Neutrophil (primary cell): ENCODE data around the gene RBCK1.

Experiments used
- H3K27ac ChIP-seq: fragments of 200-600 bp; sonication (generic); 2 replicates; pipeline ENCODE4 v1.5.1; 2016; ENCODE audit warnings: mild to moderate bottlenecking, moderate library complexity
- H3K27me3 ChIP-seq: fragments of 200-600 bp; sonication (generic); 2 replicates; pipeline ENCODE4 v1.6.0; 2016; ENCODE audit warnings: mild to moderate bottlenecking
- H3K36me3 ChIP-seq: fragments of 200-600 bp; sonication (generic); 2 replicates; pipeline ENCODE4 v1.5.1; 2017
- H3K4me1 ChIP-seq, 2 experiments: fragments of 200-600 bp in 1 of 2; sonication (generic) in 1 of 2; 1 replicate in 1 of 2; 2 replicates in 1 of 2; pipeline versions ENCODE4 v1.5.1 to v1.6.1; 2013 to 2016; ENCODE audit warnings: low read depth in 1 of 2, low read length in 1 of 2, mild to moderate bottlenecking in 1 of 2, moderate library complexity in 1 of 2; ENCODE audit not compliant: control insufficient read depth in 1 of 2, insufficient read depth in 1 of 2
- H3K4me3 ChIP-seq, 2 experiments: fragments of 200-600 bp in 1 of 2; sonication (generic) in 1 of 2; 1 replicate in 1 of 2; 2 replicates in 1 of 2; pipeline ENCODE4 v1.5.1; 2013 to 2016; ENCODE audit warnings: low read depth in 1 of 2, low read length in 1 of 2, mild to moderate bottlenecking in 1 of 2, moderate library complexity in 1 of 2
- H3K9me3 ChIP-seq: fragments of 200-600 bp; sonication (generic); 2 replicates; pipeline ENCODE4 v1.5.1; 2016
- TF ChIP-seq, protein P1 (sequence below): fragments of 200-600 bp; sonication (generic); IDR thresholded peaks from 2 replicates; pipeline ENCODE4 v1.5.1; 2016; ENCODE audit warnings: antibody characterized with exemption

The RBCK1 gene

DNA sequence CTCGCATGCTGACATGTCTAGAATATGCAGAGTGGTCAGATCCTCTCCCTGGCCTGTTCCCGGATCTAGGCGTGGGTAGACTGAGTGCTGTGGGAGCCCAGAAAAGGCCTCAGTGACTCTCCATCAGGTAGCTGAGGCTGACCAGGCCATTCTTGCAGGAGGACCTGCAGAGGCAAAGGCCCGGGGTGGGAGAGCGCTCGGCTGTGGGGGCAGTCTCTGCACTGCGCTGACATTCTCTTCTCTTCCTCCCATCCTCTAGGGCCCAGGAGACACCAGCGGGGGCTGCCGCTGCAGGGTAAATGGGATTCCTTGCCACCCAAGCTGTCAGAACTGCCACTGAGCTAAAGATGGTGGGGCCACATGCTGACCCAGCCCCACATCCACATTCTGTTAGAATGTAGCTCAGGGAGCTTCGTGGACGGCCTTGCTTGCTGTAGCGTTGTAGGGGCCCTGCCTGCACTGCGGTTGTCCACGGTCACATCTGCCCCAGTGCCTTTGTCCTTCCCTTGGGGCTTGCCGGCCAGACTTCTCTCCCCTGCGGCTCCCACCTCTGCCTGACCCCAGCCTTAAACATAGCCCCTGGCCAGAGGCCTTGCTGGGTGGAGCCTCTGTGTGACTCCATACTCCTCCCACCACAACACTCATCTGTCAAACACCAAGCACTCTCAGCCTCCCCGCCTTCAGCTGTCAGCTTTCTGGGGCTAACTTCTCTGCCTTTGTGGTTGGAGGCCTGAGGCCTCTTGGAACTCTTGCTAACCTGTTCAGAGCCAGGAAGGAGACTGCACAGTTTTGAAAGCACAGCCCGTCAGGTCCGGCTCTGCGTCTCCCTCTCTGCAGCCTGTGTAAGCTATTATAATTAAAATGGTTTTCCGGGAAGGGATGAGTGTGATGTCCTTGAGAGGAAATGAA is 22.2 kb downstream of the RBCK1 start:
- no peaks in the 10 kb centered on the region for H3K27me3 ChIP-seq
- H3K4me3 ChIP-seq: no peak overlapping the region
- peaks cover 0 to 5% of the 10 kb centered on the region in 2 experiments for H3K4me1 ChIP-seq
- H3K36me3 ChIP-seq: peaks cover 91% of the 10 kb centered on the region
- H3K9me3 ChIP-seq: no peaks in the 10 kb centered on the region
- TF ChIP-seq, protein P1, sequence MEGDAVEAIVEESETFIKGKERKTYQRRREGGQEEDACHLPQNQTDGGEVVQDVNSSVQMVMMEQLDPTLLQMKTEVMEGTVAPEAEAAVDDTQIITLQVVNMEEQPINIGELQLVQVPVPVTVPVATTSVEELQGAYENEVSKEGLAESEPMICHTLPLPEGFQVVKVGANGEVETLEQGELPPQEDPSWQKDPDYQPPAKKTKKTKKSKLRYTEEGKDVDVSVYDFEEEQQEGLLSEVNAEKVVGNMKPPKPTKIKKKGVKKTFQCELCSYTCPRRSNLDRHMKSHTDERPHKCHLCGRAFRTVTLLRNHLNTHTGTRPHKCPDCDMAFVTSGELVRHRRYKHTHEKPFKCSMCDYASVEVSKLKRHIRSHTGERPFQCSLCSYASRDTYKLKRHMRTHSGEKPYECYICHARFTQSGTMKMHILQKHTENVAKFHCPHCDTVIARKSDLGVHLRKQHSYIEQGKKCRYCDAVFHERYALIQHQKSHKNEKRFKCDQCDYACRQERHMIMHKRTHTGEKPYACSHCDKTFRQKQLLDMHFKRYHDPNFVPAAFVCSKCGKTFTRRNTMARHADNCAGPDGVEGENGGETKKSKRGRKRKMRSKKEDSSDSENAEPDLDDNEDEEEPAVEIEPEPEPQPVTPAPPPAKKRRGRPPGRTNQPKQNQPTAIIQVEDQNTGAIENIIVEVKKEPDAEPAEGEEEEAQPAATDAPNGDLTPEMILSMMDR: no peak
- H3K27ac ChIP-seq: no peak overlapping the region

DNA sequence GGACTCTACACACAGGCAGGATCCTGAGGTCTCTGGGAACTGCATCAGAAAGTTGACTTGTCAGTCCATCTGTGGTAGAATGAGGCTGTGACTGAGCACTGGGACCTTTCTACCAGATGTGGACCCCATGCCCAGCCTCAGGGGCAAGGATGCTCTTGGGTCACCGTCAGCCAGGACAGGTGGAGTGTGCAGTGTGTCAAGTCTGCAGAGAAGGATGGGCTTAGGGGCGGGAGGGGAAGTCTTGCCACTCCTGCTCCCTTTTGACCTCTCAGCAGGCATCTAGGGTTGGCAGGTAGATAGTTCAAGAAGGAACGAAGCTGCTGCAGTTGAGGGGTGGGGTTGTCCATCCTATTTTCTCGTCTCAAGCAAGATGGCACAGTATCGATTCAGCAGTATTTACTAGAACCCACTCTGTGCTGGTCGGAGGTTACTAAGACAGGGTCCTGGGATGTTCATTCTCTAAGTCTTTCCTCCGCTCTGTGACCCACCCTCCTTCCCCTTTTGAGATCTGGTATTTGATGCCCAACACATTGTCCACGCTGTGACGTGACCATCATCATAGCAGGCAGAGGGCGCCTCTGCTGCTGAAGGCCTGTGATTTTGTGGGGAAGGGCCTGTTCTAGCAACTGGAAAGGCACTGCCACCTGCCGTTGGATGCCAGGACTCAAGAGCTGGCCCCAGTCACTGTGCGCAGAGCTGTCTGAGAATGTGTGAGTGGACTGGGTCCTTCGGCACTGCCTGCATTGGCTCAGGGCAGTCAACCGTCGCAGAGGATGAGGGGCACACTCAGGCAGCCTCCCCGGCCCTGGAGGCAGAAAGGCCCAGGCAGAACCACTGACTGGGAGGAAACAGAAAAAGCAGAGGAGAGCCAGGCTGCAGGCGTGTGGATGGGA is 23.2 kb downstream of the RBCK1 start:
- TF ChIP-seq, protein P1: no peak
- Histone ChIP-seq H3K9me3 (no peaks in the 10 kb centered on the region), H3K27me3 (no peaks in the 10 kb centered on the region), H3K36me3 (peaks cover 93% of the 10 kb centered on the region), H3K4me3 (no peak overlapping the region), H3K4me1 (peaks cover 0 to 5% of the 10 kb centered on the region in 2 experiments), H3K27ac (peak overlapping the region; percentile 35)

DNA sequence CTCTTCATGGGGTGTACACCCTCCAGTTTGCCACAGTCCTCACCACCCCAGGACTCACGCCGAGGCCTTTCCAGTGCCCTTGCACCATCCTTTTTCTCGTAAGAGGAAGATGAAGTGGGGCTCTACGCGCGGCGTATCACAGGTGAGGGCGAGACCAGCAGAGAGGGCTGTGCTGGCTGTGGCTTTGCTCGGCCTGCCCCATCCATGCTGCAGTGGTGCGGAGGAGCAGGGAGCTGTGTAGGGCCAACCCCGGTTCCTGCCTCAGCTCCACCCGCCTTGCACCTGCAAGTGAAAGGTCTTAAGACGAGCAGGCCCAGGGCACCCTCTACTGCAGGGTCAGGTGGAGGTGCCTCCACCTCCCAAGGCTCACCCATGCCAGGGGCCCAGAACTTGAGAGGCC is 24.1 kb downstream of the RBCK1 start:
- peak overlapping the region; percentile 35 for H3K27ac ChIP-seq
- H3K9me3 ChIP-seq: no peaks in the 10 kb centered on the region
- H3K36me3 ChIP-seq: peaks cover 91% of the 10 kb centered on the region
- no peaks in the 10 kb centered on the region for H3K27me3 ChIP-seq
- peaks cover 2 to 8% of the 10 kb centered on the region in 2 experiments for H3K4me1 ChIP-seq
- H3K4me3 ChIP-seq: no peak overlapping the region
- TF ChIP-seq, protein P1: no peak

DNA sequence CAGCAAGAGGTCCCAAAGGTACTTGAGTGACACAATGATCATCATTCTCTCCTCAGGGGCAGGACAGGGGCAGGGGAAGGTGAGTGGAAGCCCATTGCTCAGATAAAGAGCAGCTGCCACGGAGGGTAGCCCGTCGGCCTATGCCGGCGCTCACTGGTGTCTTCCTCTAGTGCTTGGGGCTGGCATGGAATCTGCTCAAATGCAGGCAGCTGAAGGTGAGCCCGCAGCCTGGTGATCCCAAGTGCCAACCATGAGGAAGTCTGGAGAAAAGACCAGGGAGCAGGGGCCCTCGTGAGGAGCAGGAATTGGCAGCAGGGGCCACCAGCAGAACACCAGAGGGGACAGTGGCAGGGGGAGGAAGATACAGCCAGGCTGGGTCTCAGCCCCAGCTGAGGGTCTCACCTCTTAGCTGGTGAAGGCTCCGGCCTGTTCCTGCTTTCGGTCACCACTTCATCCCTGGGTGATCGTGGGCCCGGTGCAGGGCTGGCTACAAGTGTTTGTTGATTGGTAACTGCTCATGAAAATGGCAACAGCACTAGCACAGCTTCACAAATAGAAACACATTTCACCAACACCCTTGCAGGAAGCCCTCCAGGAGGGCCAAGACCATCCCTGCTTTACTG is 24.7 kb downstream of the RBCK1 start:
- H3K27me3 ChIP-seq: no peaks in the 10 kb centered on the region
- H3K9me3 ChIP-seq: no peaks in the 10 kb centered on the region
- TF ChIP-seq, protein P1: no peak
- H3K36me3 ChIP-seq: peaks cover 85% of the 10 kb centered on the region
- peaks cover 8 to 14% of the 10 kb centered on the region in 2 experiments for H3K4me1 ChIP-seq
- H3K4me3 ChIP-seq: no peak overlapping the region
- H3K27ac ChIP-seq: peak overlapping the region; percentile 33

DNA sequence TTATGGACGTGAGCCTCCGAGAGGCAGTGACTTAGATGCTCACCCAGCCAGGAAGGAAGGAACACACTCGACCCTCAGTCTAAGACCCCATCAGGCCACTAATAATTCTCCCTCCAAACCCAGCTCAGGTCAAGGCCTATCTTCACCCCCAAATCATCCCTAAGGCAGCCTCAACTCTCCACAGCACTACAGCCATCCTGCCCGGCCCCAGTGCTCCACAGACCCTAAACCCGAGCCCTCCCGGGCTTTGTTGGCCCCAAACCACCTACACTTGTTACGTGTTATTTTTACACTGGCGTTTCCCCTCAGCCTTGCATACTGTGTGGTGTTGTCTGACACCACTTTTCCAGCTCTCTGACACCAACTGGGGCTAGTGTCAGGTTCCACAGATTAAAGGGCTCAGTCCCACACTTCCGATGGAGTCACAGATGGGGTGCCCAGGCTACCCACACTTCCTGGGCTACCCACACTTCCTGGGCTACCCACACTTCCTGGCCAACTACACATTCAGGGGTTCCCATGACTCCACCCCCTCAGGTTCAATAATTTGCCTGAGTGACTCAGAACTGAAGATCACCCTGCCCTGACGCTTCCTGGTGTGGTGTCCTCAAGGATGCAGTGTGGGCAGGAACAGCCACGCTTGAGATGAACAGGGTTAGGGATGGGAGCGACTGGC is 25.3 kb downstream of the RBCK1 start:
- H3K36me3 ChIP-seq: peaks cover 79% of the 10 kb centered on the region
- H3K4me3 ChIP-seq: no peak overlapping the region
- H3K9me3 ChIP-seq: no peaks in the 10 kb centered on the region
- H3K27me3 ChIP-seq: no peaks in the 10 kb centered on the region
- TF ChIP-seq, protein P1: no peak
- H3K4me1 ChIP-seq: peaks cover 15 to 20% of the 10 kb centered on the region in 2 experiments
- H3K27ac ChIP-seq: peak overlapping the region; percentile 33
